ENCODE measurements around the gene RPL14.

RPL14 gene

DNA sequence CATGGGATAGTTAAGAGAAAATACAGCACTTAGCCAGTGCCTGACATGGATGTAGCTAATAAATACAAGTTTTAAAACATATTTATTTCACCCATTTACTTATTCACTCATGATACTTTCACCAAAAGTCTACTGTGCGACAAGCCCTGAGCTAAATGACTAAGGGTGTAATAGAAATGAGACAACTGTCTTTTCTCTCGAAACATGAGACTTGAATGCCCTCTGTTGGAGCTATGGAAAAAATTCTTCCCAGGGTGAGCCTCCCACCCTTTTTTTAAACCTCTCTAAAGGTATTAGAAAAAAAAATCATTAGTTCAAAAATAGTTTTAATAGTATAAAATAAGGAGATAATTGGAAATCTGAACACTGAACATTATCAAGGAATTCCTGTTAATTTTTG, 24.3 kb upstream of the RPL14 start:
- TF ChIP-seq, protein P1, sequence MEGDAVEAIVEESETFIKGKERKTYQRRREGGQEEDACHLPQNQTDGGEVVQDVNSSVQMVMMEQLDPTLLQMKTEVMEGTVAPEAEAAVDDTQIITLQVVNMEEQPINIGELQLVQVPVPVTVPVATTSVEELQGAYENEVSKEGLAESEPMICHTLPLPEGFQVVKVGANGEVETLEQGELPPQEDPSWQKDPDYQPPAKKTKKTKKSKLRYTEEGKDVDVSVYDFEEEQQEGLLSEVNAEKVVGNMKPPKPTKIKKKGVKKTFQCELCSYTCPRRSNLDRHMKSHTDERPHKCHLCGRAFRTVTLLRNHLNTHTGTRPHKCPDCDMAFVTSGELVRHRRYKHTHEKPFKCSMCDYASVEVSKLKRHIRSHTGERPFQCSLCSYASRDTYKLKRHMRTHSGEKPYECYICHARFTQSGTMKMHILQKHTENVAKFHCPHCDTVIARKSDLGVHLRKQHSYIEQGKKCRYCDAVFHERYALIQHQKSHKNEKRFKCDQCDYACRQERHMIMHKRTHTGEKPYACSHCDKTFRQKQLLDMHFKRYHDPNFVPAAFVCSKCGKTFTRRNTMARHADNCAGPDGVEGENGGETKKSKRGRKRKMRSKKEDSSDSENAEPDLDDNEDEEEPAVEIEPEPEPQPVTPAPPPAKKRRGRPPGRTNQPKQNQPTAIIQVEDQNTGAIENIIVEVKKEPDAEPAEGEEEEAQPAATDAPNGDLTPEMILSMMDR (IDR thresholded peaks at IDR 0.05; ENCODE audit: insufficient read depth, low read depth, low read length, missing control alignments): peak; percentile 14
- DNase-seq (ENCODE audit: low read depth): peak; percentile 50
- no peak overlapping the region for H3K4me3 ChIP-seq (ENCODE audit: low read length)

DNA sequence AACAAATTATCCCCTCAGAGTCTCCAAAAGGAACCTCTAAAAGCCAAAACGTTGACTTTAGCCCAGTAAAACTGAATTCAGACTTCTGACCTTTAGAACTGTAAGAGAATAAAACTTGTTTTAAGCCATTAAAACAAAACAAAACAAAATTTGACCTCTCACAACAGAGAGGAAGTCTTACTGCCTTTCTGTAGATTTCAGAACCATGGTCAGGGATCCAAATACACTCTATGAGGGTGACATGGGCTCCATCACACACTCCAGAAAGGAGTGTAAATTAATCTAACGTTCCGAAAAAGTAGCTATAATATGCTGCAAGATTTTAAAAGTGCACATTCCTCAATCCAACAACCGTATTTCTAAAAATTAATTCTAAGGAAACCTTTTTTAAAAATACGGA, 19.2 kb upstream of the RPL14 start:
- TF ChIP-seq, protein P1 (IDR thresholded peaks at IDR 0.05; ENCODE audit: insufficient read depth, low read depth, low read length, missing control alignments): no peak
- no peak overlapping the region for H3K4me3 ChIP-seq (ENCODE audit: low read length)
- DNase-seq (ENCODE audit: low read depth): peak; percentile 20

DNA sequence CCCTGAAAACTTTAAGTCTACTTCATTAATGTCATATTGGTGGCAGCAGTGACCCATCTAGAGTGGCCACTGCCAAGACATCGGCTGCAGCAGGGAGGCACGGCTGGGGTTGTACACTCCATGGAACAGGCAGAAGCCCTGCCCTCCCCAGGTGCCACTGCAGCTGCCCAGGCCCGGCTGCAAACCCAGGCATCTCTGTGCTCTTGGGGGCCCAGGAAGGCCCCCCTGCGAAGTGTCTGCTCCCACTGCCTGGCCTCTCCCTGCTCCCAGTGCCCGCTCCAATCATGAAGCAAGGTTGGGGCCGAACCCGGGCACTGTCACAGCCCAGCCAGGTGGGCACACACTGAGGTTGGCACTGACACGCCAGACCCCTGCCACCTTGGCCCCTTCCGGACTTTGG, 12.1 kb upstream of the RPL14 start:
- TF ChIP-seq, protein P1 (IDR thresholded peaks at IDR 0.05; ENCODE audit: insufficient read depth, low read depth, low read length, missing control alignments): no peak
- no peak for DNase-seq (ENCODE audit: low read depth)
- no peak overlapping the region for H3K4me3 ChIP-seq (ENCODE audit: low read length)

DNA sequence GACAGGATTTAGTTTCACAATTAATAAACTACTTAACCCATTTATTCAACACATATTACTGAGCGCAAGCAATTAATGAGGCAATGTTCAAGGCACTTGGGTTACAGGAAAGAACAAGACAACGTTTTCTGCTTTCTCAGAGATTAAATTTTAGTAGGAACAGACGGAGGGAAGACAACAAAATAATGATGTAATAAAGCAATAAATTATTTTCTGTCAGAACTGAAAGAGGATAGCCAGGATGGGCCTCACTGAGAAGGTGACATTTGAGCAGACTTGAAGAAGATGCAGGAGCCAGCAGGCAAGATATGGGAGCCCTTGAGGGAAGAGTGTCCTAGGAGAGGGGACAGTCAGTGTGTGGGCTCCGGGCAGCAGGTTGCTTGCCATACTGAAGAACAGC, 11.3 kb upstream of the RPL14 start:
- TF ChIP-seq, protein P1 (IDR thresholded peaks at IDR 0.05; ENCODE audit: insufficient read depth, low read depth, low read length, missing control alignments): no peak
- no peak for DNase-seq (ENCODE audit: low read depth)
- H3K4me3 ChIP-seq (ENCODE audit: low read length): no peak overlapping the region

- no peak for DNase-seq (ENCODE audit: low read depth)
- TF ChIP-seq, protein P1 (IDR thresholded peaks at IDR 0.05; ENCODE audit: insufficient read depth, low read depth, low read length, missing control alignments): no peak
Observed at GRCh38 chr3:40450438-40450837, 6.7 kb upstream of the RPL14 start.

DNA sequence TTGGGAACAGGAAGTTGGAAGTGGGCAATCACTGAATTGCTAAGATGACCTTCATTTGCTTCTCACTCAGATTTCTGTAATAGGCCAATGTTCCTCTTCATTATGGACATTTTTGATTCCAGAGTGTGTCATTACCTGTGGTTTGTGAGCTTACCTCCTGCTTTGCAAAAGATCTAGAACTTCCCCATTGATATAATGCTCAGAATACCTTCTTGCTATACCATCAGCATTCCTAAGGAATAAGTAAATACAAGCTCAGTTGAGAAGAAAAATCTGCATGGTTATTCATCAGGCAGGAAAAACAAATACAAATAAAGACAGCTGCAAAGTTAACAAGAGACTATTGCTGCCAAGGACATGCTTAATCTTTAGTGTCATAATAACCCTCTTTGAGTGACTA, 5.6 kb upstream of the RPL14 start:
- TF ChIP-seq, protein P1 (IDR thresholded peaks at IDR 0.05; ENCODE audit: insufficient read depth, low read depth, low read length, missing control alignments): no peak
- peak; percentile 61 for DNase-seq (ENCODE audit: low read depth)
- H3K4me3 ChIP-seq (ENCODE audit: low read length): no peak overlapping the region

More at GRCh38 chr3:40450438-40450837, 6.7 kb upstream of the RPL14 start:
- no peak overlapping the region for H3K4me3 ChIP-seq (ENCODE audit: low read length)

DNA sequence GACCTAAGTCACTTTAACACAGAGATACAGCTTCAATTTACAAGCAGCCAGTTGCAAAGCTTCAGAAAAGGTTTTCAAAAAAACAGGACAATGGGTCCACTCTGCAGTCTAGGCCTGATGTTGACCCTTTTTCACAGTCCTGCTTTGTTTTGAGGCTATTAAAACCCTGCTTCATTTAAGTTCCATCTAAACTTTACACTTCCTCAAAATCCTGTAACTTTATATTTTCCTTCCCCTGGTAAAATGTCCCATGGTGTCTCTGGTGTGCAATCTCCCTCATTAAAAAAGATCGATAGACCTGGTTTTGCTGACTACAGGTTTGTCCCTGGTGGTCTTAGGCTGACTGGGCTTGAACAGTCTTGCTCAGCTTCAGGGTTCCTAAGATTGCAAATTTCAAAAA, 5.1 kb upstream of the RPL14 start:
- peak overlapping the region; percentile 80 for H3K4me3 ChIP-seq (ENCODE audit: low read length)
- no peak for DNase-seq (ENCODE audit: low read depth)
- TF ChIP-seq, protein P1 (IDR thresholded peaks at IDR 0.05; ENCODE audit: insufficient read depth, low read depth, low read length, missing control alignments): no peak

All from epithelial cell of esophagus (primary cell).